Muscle of leg (tissue), 11 donors: ENCODE results near the gene TTLL5. TPM values are rescaled to one million over a fixed set of nuclear protein-coding genes. Genes with fewer than 3 reads are reported as not detected.
"Not testable (repeated sequence)": the region's sequence is repeated elsewhere in the genome, so short reads cannot be mapped to it uniquely, and the experiment has no call there.

ENCODE experiments used
- DNase-seq: peaks from one replicate; pipeline ENCODE4 v3.0.0; 2013
- H3K27ac ChIP-seq: one replicate; pipeline ENCODE4 v1.5.1; 2013; ENCODE audit warnings: mild to moderate bottlenecking, low read length, control low read depth
- H3K27me3 ChIP-seq: one replicate; pipeline ENCODE4 v1.6.1; 2013; ENCODE audit warnings: low read length; ENCODE audit not compliant: control insufficient read depth, insufficient read depth
- H3K36me3 ChIP-seq: one replicate; pipeline ENCODE4 v1.6.1; 2013; ENCODE audit warnings: low read length; ENCODE audit not compliant: control insufficient read depth, insufficient read depth
- H3K4me1 ChIP-seq: one replicate; pipeline ENCODE4 v1.6.1; 2013; ENCODE audit warnings: low read length; ENCODE audit not compliant: control insufficient read depth, insufficient read depth
- H3K4me3 ChIP-seq: one replicate; pipeline ENCODE4 v1.5.1; 2013; ENCODE audit warnings: low read length, control low read depth
- H3K9me3 ChIP-seq: replicated peaks from 2 replicates; pipeline ENCODE4 v1.6.1; 2013; ENCODE audit warnings: low read depth, low read length; ENCODE audit not compliant: control insufficient read depth
- WGBS: methylation state at CpG from one replicate; pipeline ENCODE4 v1.1.5; 2013; ENCODE audit warnings: missing lambda C conversion rate; ENCODE audit not compliant: insufficient coverage; 5-methylcytosine and 5-hydroxymethylcytosine counted together
- polyA plus RNA-seq, 8 donors: library from polyadenylated mRNA; unstranded; fragments of 120-200 nt; gene quantifications; one replicate each; pipeline versions ENCODE4 v1.2.1 to v1.2.3, GENCODE V29; 2013; ENCODE audit warnings: inconsistent platforms in 1 of 8, low replicate concordance in 1 of 8; ENCODE audit not compliant: insufficient read length in 8 of 8, insufficient read depth in 1 of 8
- total RNA-seq: library from RNA; stranded (reverse); fragments of 120-200 nt; gene quantifications from one replicate; pipeline ENCODE4 v1.2.4, GENCODE V29; 2013

Gene TTLL5
- total and polyA plus RNA-seq, 9 donors: 12.0 to 21.1 (median 15.2) TPM

DNA sequence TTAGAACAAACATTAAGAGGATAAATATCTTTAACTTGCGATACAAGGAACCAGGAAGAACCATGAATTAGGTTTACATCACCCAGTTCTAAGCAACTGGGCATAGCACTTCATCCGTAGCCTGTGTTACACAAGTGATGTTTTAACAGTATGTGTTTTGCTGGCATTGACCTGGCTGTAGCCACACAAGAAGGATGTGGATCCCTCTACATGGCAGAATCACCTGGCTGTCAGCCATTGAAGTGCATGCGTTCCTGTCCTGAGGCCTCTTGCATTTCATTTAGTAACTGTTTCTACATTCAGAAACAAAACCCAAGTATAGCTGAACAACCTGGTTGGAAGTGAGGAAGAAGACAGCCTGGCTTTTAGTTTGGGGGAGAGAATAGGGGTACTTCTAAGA is 248.6 kb downstream of the TTLL5 start:
- WGBS: 100% methylated on average over 1 of the region's 3 CpGs
- Histone ChIP-seq H3K27me3 (no peaks in the 10 kb centered on the region), H3K36me3 (peaks cover 5% of the 10 kb centered on the region), H3K4me3 (no peak overlapping the region), H3K4me1 (peaks cover 23% of the 10 kb centered on the region), H3K9me3 (no peaks in the 10 kb centered on the region), H3K27ac (no peak overlapping the region)
- DNase-seq: peak; percentile 25

- 40% methylated on average over 1 of the region's 2 CpGs for whole genome bisulfite sequencing
- Histone ChIP-seq H3K4me3 (no peak overlapping the region), H3K27ac (no peak overlapping the region), H3K9me3 (no peaks in the 10 kb centered on the region), H3K27me3 (no peaks in the 10 kb centered on the region), H3K4me1 (peaks cover 23% of the 10 kb centered on the region), H3K36me3 (peaks cover 5% of the 10 kb centered on the region)
- DNase-seq: no peak
Measured at GRCh38 chr14:75910048-75910447, 249.0 kb downstream of the TTLL5 start.

- DNase-seq: peak; percentile 91
- Histone ChIP-seq H3K9me3 (no peaks in the 10 kb centered on the region), H3K4me3 (no peak overlapping the region), H3K27me3 (no peaks in the 10 kb centered on the region), H3K27ac (peak overlapping the region; percentile 45), H3K4me1 (peaks cover 13% of the 10 kb centered on the region), H3K36me3 (peaks cover 5% of the 10 kb centered on the region)
- 9% methylated on average over 3 of the region's 7 CpGs for WGBS
Measured at GRCh38 chr14:75911883-75912282, 250.8 kb downstream of the TTLL5 start.

DNA sequence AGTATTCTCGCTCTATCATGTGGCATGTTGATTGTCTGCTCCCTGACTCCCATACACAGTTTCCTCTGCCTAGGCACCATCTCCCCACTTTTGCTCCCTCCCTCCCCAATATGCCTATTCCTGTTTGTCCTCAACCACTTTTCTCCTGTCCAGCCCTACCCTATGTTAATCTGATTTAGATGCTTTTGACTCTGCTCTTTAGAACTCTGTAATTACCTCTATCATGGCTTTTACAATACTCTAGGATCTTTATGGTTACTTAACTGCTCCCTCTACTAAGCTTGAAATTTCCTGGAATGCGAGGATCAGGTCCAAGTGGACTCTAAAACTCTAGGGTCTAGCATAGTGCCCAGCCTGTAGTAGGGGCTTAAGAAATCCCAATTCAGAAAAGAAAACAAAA is 252.1 kb downstream of the TTLL5 start:
- no peak overlapping the region for H3K4me3 ChIP-seq
- peaks cover 7% of the 10 kb centered on the region for H3K4me1 ChIP-seq
- H3K36me3 ChIP-seq: peaks cover 4% of the 10 kb centered on the region
- H3K9me3 ChIP-seq: no peaks in the 10 kb centered on the region
- DNase-seq: no peak
- no peak overlapping the region for H3K27ac ChIP-seq
- WGBS: no CpG with 5 or more reads among the region's 2 CpGs
- H3K27me3 ChIP-seq: no peaks in the 10 kb centered on the region

GRCh38 chr14:75915045-75915444 is 254.0 kb downstream of the TTLL5 start:
- Histone ChIP-seq H3K27me3 (no peaks in the 10 kb centered on the region), H3K27ac (no peak overlapping the region), H3K4me1 (peaks cover 5% of the 10 kb centered on the region), H3K4me3 (no peak overlapping the region), H3K9me3 (no peaks in the 10 kb centered on the region), H3K36me3 (no peaks in the 10 kb centered on the region)
- DNase-seq: no peak
- no CpG with 5 or more reads among the region's 2 CpGs for whole genome bisulfite sequencing

GRCh38 chr14:75917322-75917945 is 256.4 kb downstream of the TTLL5 start:
- no peaks in the 10 kb centered on the region for H3K9me3 ChIP-seq
- no peak overlapping the region for H3K4me3 ChIP-seq
- DNase-seq: no peak
- no peaks in the 10 kb centered on the region for H3K36me3 ChIP-seq
- H3K4me1 ChIP-seq: no peaks in the 10 kb centered on the region
- no peak overlapping the region for H3K27ac ChIP-seq
- WGBS: 45% methylated on average over 6 of the region's 10 CpGs
- H3K27me3 ChIP-seq: no peaks in the 10 kb centered on the region

DNA sequence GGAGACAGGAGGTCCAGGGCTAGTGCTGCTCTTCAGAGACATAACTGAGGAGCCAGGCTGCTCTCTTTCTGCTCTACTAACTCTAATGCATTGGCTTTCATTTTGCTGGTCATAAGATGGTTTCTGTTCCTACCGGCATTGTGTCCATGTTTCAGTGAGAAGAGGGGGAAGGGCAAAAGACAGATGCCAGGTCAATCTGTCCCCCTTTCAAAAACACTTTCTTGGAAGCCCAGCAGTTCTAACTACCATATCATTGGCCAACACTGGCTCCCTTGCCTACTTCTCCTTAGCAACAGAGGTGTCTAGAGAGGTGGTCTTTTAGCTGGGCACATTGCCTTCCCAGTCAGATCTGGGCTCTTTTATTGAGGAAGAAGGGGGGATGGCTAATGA is 256.9 kb downstream of the TTLL5 start:
- no peak overlapping the region for H3K27ac ChIP-seq
- DNase-seq: no peak
- no peaks in the 10 kb centered on the region for H3K36me3 ChIP-seq
- no peak overlapping the region for H3K4me3 ChIP-seq
- no peaks in the 10 kb centered on the region for H3K4me1 ChIP-seq
- H3K9me3 ChIP-seq: no peaks in the 10 kb centered on the region
- WGBS: no CpG with 5 or more reads among the region's 1 CpG
- no peaks in the 10 kb centered on the region for H3K27me3 ChIP-seq

- not testable (repeated sequence) for H3K9me3 ChIP-seq, H3K4me3 ChIP-seq, H3K4me1 ChIP-seq, H3K27me3 ChIP-seq, H3K36me3 ChIP-seq, DNase-seq, H3K27ac ChIP-seq
- WGBS: no CpG with 5 or more reads among the region's 4 CpGs
Measured at GRCh38 chr14:75920421-75920820, 259.4 kb downstream of the TTLL5 start.

GRCh38 chr14:75925141-75925840 is 264.2 kb downstream of the TTLL5 start:
- not testable (repeated sequence) for H3K9me3 ChIP-seq, H3K36me3 ChIP-seq, DNase-seq, H3K4me3 ChIP-seq, H3K27me3 ChIP-seq, H3K27ac ChIP-seq
- H3K4me1 ChIP-seq: peaks cover 11% of the 10 kb centered on the region
- 93% methylated on average over 11 of the region's 54 CpGs for WGBS

DNA sequence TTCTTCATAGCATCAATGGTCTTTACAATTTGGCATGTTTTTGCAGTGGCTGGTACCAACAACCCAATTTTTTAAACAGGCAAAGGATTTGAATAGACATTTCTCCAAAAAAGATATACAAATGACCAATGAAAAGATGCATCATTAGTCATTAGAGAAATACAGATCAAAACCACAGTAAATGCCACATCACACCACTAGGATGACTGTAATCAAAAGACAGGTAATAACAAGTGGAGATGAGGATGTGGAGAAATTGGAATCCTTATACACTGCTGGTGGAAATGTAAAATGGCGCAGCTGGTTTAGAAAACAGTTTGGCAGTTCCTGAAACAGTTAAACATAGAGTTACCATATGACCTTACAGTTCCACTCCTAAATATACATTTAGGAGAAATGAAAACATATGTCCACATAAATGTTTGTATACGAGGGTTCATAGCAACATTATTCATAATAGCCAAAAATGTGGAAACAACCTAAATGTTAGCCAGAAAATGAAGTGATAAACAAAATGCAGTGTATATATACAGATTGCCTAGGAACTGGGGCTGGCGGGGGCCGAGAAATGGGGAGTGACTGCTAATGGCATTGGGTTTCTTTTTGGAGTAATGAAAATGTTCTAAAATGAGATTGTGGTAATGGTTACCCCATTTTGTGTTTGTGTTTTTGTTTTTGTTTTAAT is 265.5 kb downstream of the TTLL5 start:
- Histone ChIP-seq H3K4me1 (peaks cover 11% of the 10 kb centered on the region), H3K9me3 (no peaks in the 10 kb centered on the region), H3K36me3 (no peaks in the 10 kb centered on the region), H3K27me3 (no peaks in the 10 kb centered on the region), H3K27ac (no peak overlapping the region), H3K4me3 (no peak overlapping the region)
- peak; percentile 47 for DNase-seq
- 72% methylated on average over 2 of the region's 4 CpGs for WGBS
